GM23338 (cell line): ENCODE data around the gene ZNF646.

Experiments used
- CTCF ChIP-seq, 2 experiments: fragments of 200-600 bp in 1 of 2; sonication (generic) in 1 of 2; conservative IDR thresholded peaks; 2 replicates each; pipeline versions ENCODE4 v1.5.1 to v1.6.1; 2016 to 2017; ENCODE audit warnings: antibody characterized with exemption in 2 of 2, low read depth in 2 of 2, mild to moderate bottlenecking in 2 of 2, moderate library complexity in 1 of 2
- EZH2 ChIP-seq: fragments of 200-600 bp; sonication (generic); IDR thresholded peaks from one replicate; pipeline ENCODE4 v1.8.0; 2017; ENCODE audit warnings: antibody characterized with exemption, mild to moderate bottlenecking, low read depth; ENCODE audit not compliant: unreplicated experiment
- POLR2AphosphoS5 ChIP-seq: IDR thresholded peaks from 2 replicates; pipeline ENCODE4 v1.6.1; 2016; ENCODE audit warnings: antibody characterized with exemption, low read depth
- STAT1 ChIP-seq: IDR thresholded peaks from one replicate; pipeline ENCODE4 v1.6.1; 2016; ENCODE audit warnings: antibody characterized with exemption; ENCODE audit not compliant: unreplicated experiment
- TF ChIP-seq, protein P1 (sequence below): IDR thresholded peaks from 2 replicates; pipeline ENCODE4 v1.6.1; 2016; ENCODE audit warnings: antibody characterized with exemption
- TF ChIP-seq, protein P2 (sequence below): IDR thresholded peaks from one replicate; pipeline ENCODE4 v1.6.1; 2018; ENCODE audit warnings: antibody characterized with exemption; ENCODE audit not compliant: unreplicated experiment

GRCh38 chr16:31090540-31090939 is 16.3 kb downstream of the ZNF646 start:
- no peak for TF ChIP-seq CTCF (conservative IDR thresholded peaks at IDR 0.05; ENCODE audit: low read depth in 2 of 2)
- TF ChIP-seq, protein P1, sequence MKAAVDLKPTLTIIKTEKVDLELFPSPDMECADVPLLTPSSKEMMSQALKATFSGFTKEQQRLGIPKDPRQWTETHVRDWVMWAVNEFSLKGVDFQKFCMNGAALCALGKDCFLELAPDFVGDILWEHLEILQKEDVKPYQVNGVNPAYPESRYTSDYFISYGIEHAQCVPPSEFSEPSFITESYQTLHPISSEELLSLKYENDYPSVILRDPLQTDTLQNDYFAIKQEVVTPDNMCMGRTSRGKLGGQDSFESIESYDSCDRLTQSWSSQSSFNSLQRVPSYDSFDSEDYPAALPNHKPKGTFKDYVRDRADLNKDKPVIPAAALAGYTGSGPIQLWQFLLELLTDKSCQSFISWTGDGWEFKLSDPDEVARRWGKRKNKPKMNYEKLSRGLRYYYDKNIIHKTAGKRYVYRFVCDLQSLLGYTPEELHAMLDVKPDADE = no peak
- TF ChIP-seq POLR2AphosphoS5 = no peak
- TF ChIP-seq, protein P2, sequence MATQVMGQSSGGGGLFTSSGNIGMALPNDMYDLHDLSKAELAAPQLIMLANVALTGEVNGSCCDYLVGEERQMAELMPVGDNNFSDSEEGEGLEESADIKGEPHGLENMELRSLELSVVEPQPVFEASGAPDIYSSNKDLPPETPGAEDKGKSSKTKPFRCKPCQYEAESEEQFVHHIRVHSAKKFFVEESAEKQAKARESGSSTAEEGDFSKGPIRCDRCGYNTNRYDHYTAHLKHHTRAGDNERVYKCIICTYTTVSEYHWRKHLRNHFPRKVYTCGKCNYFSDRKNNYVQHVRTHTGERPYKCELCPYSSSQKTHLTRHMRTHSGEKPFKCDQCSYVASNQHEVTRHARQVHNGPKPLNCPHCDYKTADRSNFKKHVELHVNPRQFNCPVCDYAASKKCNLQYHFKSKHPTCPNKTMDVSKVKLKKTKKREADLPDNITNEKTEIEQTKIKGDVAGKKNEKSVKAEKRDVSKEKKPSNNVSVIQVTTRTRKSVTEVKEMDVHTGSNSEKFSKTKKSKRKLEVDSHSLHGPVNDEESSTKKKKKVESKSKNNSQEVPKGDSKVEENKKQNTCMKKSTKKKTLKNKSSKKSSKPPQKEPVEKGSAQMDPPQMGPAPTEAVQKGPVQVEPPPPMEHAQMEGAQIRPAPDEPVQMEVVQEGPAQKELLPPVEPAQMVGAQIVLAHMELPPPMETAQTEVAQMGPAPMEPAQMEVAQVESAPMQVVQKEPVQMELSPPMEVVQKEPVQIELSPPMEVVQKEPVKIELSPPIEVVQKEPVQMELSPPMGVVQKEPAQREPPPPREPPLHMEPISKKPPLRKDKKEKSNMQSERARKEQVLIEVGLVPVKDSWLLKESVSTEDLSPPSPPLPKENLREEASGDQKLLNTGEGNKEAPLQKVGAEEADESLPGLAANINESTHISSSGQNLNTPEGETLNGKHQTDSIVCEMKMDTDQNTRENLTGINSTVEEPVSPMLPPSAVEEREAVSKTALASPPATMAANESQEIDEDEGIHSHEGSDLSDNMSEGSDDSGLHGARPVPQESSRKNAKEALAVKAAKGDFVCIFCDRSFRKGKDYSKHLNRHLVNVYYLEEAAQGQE = no peak
- TF ChIP-seq STAT1 = no peak
- no peak for TF ChIP-seq EZH2
